ENCODE data around the gene ZDHHC7. TPM values are rescaled to one million over a fixed set of nuclear protein-coding genes. Genes with fewer than 3 reads are reported as not detected.

The ZDHHC7 gene, protein sequence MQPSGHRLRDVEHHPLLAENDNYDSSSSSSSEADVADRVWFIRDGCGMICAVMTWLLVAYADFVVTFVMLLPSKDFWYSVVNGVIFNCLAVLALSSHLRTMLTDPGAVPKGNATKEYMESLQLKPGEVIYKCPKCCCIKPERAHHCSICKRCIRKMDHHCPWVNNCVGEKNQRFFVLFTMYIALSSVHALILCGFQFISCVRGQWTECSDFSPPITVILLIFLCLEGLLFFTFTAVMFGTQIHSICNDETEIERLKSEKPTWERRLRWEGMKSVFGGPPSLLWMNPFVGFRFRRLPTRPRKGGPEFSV
- total RNA-seq = 75.7 and 82.3 TPM in 2 replicates

DNA sequence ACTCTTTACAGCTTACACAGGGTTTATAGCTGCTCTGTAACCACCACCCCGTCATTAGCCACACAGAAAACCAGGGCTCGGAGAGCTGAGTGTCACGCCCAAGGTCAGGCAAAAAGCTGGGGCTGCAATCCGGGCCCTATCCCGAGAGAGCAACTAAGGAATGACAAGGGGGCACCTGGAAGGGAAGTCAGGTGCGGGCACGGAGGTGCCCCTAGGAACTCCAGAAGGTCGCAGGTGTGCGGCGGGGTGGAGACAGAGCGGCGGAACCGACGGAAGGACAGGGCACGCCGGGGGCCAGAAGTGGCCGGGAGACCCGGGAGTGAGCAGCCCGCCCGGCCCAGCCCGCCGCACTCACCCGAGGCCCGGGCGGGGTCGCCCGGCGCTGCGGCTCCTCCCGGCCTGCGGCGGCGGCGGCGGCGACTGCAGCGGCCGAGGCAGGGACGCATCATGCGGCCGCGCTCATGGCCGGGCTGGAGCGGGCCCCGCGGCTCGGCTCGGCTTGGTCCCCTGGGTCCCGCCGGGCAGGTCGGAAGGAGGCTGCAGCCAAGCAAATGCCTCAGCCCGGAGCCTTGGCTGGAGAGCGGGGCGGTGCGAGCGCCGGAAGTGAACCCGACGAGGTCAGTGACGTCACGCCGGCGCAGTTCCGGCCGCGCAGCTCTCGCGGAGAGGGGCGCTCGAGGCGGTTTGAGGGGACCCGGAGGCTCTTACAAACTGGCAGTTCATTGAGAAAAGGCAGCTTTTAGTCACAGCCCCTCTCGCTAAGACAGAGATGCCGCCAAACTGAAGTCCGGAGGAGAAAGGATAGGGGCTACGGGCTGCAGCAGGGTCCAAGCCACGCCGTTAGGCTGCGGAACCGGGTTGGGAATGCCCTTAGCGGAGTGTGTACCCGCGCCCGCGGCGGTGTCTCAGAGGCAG lies at the start of gene ZDHHC7:
Gene ZDHHC7 (minus strand): TSS at position 605 of the 915 bp plus-strand sequence. CDS start 20,917 bp downstream, outside the sequence.

DNA sequence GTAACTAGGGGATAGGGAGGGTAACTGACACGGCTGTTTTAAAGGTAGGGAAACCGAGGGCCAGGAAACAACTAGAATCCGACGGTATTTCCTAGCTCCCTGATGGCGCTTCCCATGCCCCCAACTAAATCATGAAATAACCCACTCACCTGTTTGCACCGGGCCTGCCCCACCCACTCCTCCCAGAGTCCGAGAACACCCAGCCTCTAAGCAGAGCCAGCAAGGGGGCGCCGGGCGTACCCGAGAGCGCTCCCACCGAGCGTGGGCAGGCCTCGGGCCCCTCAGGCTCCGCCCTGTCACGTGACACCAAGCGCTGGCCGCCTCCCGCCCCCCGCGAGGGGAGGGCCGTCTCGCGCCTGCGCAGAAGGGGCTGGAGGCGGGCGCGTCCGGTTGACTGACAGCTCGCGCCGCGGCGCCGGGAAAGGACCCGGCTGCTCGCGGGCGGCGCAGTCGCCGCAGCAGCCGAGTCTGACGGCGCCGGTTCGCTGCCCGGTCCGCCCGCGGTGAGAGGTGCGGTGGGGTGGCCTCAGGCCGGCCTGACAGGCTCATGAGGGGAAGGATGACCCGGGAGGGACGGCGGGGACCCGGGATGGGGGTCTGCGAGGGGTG lies 16.1 kb upstream of the ZDHHC7 start, which contains the start of gene KIAA0513:
Gene KIAA0513 (plus strand): TSS at position 447 of the 609 bp plus-strand sequence. CDS start 39,277 bp downstream, outside the sequence.

Other genes with a start within 250 kb of the ZDHHC7 start
- gene CRISPLD2, start 191.6 kb downstream of the ZDHHC7 start, total RNA-seq = 0.21 and 19.3 TPM in 2 replicates
- gene KIAA0513, start 16.3 kb upstream of the ZDHHC7 start, total RNA-seq = 6.5 and 10.2 TPM in 2 replicates
- gene CIBAR2, start 100.9 kb upstream of the ZDHHC7 start, total RNA-seq = not detected in 2 replicates